Fibroblast of mammary gland (primary cell): Measurements from ENCODE around the gene C1QTNF1.
"Not testable (repeated sequence)": the region's sequence is repeated elsewhere in the genome, so short reads cannot be mapped to it uniquely, and the experiment has no call there.

Source experiments
- DNase-seq: peaks from one replicate; pipeline ENCODE4 v3.0.0-alpha.2; 2010; ENCODE audit warnings: low read depth
- H3K4me3 ChIP-seq: 2 replicates; pipeline ENCODE4 v1.5.1; 2011; ENCODE audit warnings: low read depth, mild to moderate bottlenecking, low read length, moderate library complexity; ENCODE audit not compliant: control insufficient read depth
- TF ChIP-seq, protein P1 (sequence below): conservative IDR thresholded peaks from 2 replicates; pipeline ENCODE4 v1.5.1; 2011; ENCODE audit warnings: low read depth, low read length, inconsistent platforms; ENCODE audit not compliant: control insufficient read depth, insufficient read depth

Gene C1QTNF1

DNA sequence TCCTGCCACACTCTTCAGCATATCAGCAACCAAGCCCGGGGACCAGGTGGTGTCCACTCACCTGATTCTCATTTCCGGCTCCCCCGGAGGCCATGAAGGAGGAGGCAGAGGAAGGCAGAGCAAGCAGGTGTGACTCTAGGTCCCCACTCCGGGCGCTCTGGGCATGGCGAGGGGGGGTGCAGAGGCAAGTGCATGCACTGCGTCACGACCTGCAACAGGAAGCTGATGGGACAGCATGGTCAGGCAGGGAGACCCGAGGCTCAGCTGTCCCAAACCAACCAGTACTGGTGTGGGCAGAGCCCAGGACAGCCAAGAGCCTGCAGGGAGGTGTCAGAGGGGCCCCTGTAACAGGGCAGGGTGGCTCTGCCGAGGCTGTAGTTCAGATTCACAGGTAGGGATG, 48.6 kb downstream of the C1QTNF1 start:
- TF ChIP-seq, protein P1, sequence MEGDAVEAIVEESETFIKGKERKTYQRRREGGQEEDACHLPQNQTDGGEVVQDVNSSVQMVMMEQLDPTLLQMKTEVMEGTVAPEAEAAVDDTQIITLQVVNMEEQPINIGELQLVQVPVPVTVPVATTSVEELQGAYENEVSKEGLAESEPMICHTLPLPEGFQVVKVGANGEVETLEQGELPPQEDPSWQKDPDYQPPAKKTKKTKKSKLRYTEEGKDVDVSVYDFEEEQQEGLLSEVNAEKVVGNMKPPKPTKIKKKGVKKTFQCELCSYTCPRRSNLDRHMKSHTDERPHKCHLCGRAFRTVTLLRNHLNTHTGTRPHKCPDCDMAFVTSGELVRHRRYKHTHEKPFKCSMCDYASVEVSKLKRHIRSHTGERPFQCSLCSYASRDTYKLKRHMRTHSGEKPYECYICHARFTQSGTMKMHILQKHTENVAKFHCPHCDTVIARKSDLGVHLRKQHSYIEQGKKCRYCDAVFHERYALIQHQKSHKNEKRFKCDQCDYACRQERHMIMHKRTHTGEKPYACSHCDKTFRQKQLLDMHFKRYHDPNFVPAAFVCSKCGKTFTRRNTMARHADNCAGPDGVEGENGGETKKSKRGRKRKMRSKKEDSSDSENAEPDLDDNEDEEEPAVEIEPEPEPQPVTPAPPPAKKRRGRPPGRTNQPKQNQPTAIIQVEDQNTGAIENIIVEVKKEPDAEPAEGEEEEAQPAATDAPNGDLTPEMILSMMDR = no peak
- DNase-seq = no peak
- no peak overlapping the region for H3K4me3 ChIP-seq

DNA sequence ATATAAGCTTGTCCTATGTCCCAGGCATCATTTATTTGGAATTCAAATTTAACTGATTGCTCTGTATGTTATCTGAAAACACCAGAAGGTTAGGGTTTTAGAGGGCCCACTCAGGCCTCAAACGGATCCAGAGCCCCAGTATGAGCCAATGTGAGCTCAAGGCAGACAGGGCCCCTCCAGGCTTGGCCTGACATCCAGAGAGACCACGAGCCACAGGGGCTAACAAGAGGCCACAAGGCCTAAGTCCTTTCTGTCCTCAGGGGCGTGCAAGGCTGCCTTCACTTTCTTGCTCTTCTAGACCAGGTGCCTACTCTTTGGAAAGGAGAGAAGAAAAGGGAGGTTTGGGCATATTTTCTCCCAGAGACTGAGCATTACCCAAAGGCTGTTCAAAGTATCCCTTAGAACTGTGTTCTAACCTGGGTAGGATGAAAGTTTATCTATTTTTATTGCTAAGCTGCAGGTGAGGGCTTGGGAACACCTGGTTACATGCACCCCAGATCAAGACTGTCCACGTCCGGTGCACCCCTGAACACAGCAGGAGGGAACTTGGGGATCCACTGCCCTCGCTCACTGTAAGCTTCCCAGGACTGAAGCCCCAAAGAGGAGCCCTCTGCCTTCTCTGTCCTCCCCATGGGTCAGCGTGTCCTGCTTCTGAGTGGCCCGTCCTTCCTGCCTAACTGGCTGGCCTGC, 49.2 kb downstream of the C1QTNF1 start:
- no peak overlapping the region for H3K4me3 ChIP-seq
- no peak for DNase-seq
- TF ChIP-seq, protein P1 = no peak

DNA sequence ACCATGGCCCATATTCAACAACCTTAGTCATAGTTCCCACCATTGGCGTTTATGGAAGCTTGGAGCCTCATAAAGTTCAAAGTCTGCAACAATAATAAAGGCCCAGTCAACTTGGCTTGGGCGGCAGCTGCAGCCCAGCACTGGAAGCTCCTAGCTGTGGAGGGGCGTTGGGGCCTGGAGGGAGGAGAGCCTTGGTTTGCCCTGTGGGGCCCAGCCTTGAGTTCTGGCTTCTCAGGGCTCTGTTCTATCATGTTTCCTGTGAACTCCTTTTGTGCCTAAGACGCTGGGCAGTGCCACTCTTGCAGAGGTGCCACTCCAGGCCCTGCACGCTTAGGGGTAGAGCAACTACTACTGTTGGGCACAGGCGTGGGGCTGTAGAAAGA, 49.7 kb downstream of the C1QTNF1 start:
- H3K4me3 ChIP-seq = no peak overlapping the region
- no peak for DNase-seq
- TF ChIP-seq, protein P1 = no peak

DNA sequence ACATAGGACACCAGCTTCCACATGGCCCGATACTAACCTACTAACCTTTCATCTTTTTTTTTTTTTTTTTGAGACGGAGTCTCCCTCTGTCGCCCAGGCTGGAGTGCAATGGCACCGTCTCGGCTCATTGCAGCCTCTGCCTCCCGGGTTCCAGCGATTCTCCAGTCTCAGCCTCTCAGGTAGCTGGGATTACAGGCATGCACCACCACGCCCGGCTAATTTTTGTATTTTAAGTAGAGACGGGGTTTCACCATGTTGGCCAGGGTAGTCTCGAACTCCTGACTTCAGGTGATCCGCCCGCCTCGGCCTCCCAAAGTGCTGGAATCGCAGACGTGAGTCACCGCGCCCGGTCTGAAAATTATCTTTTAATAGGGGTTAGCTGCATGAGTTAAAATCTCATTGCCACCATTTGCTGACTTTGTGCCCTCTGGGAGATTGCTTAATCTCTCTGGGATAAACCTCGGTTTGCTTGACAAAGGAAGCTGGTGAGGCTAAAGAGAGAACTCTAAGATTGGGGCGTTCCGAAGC, 50.2 kb downstream of the C1QTNF1 start:
- not testable (repeated sequence) for DNase-seq
- H3K4me3 ChIP-seq = peak overlapping the region; percentile 29

DNA sequence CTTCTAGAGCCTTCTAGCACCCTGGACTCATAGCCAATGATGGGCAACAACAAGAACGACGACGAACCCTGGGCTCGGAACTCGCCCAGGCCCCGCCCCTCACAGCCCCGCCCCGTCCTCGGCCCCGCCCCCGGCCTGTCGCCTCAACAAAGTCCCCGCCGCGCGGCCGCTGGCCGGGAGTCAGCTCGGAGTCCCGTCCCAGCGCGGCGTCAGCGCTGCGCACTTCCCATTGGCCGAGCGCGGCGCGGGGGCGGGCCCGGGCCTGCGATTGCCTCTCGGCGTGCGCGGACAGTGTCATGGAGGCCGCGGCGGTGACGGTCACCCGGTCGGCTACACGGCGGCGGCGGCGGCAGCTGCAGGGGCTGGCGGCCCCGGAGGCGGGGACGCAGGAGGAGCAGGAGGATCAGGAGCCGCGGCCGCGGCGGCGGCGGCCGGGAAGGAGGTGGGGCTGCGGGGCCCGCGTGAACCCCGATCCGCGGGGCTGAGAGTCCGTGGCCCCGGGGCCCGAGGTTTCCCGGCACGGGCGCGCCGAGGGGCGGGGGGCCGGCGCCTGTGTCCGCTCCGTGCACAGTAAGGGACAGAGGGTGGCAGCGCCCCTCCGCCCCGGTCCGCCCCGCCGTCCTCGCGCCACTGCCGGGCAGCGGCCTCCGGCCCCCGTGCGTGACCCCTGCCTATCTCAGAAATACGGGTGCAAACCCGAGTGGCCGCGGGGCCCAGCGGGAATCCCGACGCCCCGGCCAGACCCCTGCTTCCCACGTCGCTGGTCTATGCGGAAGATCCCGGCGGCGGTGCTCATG, 50.9 kb downstream of the C1QTNF1 start, which contains the start of gene ENGASE:
Gene ENGASE (plus strand): TSS at position 176 of the 797 bp plus-strand sequence. CDS start 121 bp downstream, at position 297.
- TF ChIP-seq, protein P1 = no peak
- H3K4me3 ChIP-seq = peak within 1 kb of the TSS; percentile 56
- peak; percentile 83 for DNase-seq

DNA sequence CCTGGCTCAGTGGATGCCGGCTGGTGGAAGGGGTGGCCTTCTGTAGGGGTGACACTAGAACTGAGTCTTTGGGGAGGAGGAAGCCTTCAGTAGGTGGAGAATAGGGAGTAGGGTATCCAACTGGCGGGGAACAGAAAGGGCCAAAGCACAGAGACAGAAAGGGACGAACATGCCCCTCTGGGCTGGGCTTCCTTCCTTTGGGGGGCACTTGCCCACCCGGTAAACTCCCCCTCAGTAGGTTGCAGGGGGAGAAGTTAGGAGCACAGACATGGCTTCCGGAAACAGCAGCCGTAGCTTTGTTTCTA, 51.4 kb downstream of the C1QTNF1 start:
- DNase-seq = no peak
- H3K4me3 ChIP-seq = peak overlapping the region; percentile 56
- TF ChIP-seq, protein P1 = no peak

DNA sequence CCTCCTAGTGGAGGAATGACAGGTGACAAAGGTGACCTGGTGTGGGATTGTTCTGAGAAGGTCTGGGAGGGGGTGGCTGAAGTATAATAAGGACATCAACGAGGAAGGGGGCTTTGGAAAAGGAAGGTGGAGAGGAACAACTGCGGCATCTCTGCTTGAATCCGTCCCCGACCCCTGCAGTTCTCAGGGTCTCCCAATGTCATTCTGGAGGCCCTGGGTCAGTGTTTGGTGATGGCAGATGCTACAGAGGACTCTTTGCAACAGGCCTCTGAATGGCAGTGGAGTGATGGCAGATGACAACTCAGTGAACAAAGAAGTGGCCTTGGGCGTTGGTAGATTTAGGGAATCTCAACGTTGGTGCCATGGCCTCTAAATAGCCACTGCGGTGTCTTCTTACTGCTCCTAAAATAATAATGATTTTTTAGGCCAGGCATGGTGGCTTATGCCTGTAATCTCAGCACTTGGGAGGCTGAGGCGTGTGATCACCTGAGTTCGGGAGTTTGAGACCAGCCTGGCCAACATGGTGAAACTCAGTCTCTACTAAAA, 52.0 kb downstream of the C1QTNF1 start:
- TF ChIP-seq, protein P1 = no peak
- DNase-seq = no peak
- H3K4me3 ChIP-seq = no peak overlapping the region
